HK-2 (cell line): ENCODE data around the gene NEK1.

Source experiments
- DNase-seq: peaks from one replicate; pipeline ENCODE4 v3.0.0-alpha.2; 2018; ENCODE audit not compliant: unreplicated experiment

NEK1 gene

DNA sequence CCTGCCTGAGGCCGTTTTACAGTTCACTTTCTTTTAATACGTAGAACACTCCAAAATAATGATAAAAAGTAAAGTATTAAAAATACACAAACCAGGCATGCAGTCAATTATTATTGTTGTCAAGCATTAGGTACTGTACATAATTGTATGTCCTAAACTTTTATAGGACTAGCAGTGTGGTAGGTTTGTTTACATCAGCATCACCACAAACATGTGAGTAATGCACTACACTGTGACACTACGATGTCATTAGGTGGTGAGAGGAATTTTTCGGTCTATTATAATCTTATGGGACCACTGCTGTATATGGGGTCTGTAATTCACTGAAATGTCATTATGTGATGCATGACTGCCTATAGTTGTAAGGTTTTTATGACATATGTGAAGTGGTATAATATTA, 192.1 kb downstream of the NEK1 start:
- DNase-seq: no peak

DNA sequence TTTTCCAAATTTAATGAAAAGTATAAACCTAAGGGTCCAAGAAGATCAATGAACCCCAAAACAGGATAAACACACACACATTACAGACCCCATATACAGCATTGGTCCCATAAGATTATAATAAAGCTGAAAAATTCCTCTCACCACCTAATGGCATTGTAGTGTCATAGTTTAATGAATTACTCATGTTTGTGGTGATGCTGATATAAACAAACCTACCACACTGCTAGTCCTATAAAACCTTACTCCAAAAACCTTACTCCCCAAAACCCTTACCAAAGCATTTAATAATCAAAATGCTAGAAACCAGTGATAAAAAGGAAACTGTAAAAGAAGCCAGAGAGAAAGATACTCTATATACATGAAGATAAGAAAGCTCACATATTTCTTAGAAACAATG, 193.5 kb downstream of the NEK1 start:
- DNase-seq: no peak

- DNase-seq: no peak
These were observed 194.6 kb downstream of the NEK1 start for GRCh38 chr4:169417629-169418282.

- DNase-seq: no peak
These were observed 195.4 kb downstream of the NEK1 start for GRCh38 chr4:169416997-169417396.

- no peak for DNase-seq
These were observed 195.9 kb downstream of the NEK1 start for GRCh38 chr4:169416461-169416860.

- no peak for DNase-seq
These were observed 197.5 kb downstream of the NEK1 start for GRCh38 chr4:169414913-169415312.

GRCh38 chr4:169412046-169412445, 200.3 kb downstream of the NEK1 start:
- no peak for DNase-seq

DNA sequence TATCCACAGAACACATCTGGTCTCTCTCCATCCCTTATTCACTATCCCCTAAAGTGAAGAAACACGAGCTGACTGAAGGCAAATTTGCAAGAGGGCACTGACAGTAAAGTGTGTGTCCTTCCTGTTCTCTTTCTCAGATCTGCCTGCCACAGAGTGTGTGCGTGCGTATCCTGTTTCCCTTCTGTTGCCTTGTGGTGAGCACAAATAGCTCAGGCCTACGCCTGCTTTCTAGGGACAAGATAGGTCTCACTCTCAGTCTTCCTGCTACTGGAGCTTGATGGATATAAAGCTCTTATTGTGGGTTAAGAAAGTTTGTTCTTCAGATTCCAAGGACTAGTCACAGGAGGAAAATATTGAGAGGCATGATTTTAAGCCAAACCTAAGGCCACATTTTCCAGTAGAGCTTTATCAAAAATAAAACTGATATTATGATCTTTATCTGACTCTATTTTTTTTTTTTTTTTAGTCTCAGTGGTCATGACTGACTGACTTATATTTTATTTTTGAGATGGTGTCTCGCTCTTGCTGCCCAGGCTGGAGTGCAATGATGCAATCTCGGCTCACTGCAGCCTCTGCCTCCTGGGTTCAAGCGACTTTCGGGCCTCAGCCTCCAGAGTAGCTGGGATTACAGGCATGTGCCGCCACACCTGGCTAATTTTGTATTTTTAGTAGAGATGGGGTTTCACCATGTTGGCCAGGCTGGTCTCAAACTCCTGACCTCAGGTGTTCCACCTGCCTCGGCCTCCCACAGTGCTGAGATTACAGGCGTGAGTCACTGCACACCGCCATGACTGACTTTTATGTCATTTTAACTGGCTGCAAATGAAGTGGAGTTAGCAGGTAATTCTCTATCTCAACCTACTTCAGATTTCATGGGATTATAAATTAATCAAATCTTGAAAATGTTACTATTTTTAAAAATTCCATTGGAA, 201.3 kb downstream of the NEK1 start:
- peak; percentile 5 for DNase-seq

GRCh38 chr4:169407217-169407845, 205.1 kb downstream of the NEK1 start:
- no peak for DNase-seq

DNA sequence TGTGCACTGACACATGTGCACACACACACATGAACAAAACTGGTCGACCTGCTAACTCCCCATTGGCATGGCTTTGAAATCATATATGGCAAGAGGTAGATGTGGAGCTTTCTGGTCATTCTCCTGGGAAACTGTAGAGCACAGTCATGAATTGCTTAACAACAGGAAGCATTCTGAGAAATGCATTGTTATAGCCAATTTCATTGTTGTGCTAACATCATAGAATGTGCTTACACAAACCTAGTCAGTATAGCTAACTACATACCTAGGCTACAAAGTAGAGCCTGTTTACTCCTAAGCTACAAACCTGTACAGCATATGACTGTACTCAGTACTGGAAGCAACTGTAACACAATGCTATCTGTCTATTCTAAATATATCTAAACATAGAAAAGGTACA, 207.4 kb downstream of the NEK1 start:
- DNase-seq: no peak

DNA sequence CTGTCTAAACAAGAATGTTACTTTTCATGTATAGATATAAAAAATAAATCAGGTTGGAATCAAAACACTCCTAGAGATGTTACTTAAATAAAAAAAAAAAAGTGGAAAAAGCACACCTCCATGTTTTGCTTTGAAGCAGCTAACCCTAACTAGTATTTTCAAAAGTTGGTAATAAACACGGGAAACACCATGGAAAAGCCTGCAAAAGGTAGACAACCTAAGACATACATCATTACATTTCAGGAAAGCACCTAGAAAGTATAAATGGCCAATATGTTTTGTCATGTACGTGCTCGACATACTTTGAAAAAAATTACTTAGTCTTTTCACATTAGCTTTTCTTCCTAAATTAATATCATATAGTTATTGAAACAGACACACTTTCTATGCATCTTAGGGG, 211.6 kb downstream of the NEK1 start:
- no peak for DNase-seq

DNA sequence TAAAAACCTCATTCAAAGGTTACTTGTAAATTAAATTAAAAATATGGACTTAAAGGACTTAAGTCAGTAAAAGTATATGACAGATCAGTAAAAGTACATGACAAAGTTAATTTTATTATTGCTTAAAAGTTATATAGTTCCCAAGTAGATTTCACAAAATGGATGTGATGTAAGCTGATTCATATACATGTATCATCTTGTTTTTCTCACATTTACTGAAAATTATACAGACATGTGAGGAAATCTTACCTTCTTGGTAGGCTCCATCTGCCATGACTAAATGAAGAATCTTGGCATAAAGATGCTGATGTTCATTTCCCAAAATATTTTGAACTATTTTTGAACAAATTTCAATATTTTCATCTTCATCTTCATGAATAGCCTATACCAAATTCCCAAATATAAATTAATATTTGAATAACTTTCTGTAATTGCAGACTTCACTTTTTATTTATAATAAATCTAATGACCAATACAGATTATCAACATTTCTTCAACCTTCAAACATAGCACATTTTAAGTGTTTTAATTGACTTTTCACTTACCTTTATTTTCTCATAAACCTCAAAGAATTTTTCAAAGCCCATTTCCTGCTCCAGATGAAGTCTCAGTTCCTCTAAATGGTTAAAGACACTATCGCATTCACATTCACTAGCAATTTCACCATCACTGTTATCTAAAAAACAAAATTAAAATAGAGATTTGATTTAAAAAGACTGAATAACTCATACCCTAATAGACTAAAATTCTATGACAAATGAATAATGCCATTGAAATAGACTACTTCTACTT, 212.2 kb downstream of the NEK1 start:
- DNase-seq: no peak

GRCh38 chr4:169398316-169398715, 214.1 kb downstream of the NEK1 start:
- no peak for DNase-seq

DNA sequence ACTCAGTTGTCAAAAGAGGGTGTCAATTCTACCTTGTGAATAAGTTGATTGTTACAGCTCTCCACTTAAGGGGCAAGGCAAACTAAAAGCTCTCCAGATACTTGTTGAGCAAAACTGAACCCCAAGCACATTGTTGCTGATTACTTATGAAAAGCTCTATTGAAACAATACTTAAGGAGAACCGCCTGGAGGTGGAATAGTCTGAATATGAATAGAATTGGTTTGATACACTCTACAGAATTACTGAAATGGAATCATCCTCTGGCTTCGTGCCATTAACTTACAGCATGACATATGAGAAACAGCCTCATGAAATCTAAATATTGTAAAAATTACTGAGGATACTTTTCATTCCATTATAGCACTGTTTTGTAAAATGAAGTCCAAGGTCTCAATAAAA, 214.6 kb downstream of the NEK1 start:
- DNase-seq: no peak

GRCh38 chr4:169385376-169385775, 227.0 kb downstream of the NEK1 start:
- DNase-seq: no peak

GRCh38 chr4:169384779-169385178, 227.6 kb downstream of the NEK1 start:
- no peak for DNase-seq

- no peak for DNase-seq
These were observed 228.7 kb downstream of the NEK1 start for GRCh38 chr4:169383724-169384123.

GRCh38 chr4:169379688-169380087, 232.7 kb downstream of the NEK1 start:
- no peak for DNase-seq

DNA sequence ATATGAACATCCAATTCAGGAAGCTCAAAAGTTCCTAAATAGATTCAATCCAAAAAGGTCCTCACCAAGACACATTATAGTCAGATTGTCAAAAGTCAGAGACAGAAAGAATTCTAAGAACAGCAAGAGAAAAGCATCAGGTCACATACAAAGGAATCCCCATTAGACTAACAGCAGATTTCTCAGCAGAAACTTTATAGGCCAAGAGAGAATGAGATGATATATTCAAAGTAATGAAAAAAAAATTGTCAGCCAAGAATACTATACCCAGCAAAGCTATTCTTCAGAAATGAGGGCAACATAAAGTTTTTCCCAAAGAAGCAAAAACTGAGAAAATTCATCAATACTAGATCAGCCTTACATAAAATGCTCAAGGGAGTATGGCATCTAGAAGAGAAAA, 235.0 kb downstream of the NEK1 start:
- DNase-seq: no peak

DNA sequence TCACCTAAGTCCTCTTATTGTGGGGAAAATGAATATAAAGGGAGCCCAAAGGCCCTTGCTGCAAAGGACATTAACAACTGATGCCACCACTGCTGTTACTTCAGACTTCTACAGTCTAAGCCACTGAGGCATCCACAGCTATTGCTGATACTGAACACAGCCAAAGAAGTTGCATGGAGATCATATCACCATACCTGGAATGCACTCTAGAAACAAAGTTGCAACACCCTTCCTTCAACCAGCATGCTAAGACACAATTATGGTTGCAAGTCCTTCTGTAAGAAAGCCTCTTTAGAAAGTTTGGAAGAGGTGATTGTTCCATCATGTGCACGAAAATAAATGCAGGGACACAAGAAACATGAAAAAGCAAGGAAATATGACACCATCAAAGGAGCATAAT, 236.0 kb downstream of the NEK1 start:
- DNase-seq: no peak

- no peak for DNase-seq
These were observed 239.6 kb downstream of the NEK1 start for GRCh38 chr4:169372791-169373190.

- DNase-seq: no peak
These were observed 242.7 kb downstream of the NEK1 start for GRCh38 chr4:169369634-169370033.
